ENCODE data around the gene PSMC5. TPM values are rescaled to one million over a fixed set of nuclear protein-coding genes. Genes with fewer than 3 reads are reported as not detected.
"Not testable (repeated sequence)": the region's sequence is repeated elsewhere in the genome, so short reads cannot be mapped to it uniquely, and the experiment has no call there.

The PSMC5 gene
- total and polyA plus RNA-seq, 9 of the 15 experiments (the other 6 are each of a cell fraction or from before 2014, with no cell fraction given): 89.2 to 393 (median 161) TPM

GRCh38 chr17:63874693-63875092 lies 47.5 kb downstream of the PSMC5 start:
- BruUV-seq (replicated peaks); H3K27ac ChIP-seq (ENCODE audit: extremely low read depth, low read depth, low read length); in situ Hi-C loops (cut with MboI); DNase-seq (ENCODE audit: extremely low read depth in 1 of 4, low spot score in 3 of 4); H3K4me3 ChIP-seq; H3K9ac ChIP-seq (ENCODE audit: insufficient read depth in 1 of 2, low read depth in 2 of 2, low read length in 2 of 2); ATAC-seq; FAIRE-seq; H3K9me3 ChIP-seq (replicated peaks; ENCODE audit: control insufficient read depth, insufficient read depth, low read depth, low read length); H3K36me3 ChIP-seq (ENCODE audit: control insufficient read depth, insufficient read depth, low read length); H4K20me1 ChIP-seq (replicated peaks; ENCODE audit: control insufficient read depth, insufficient read depth, low read length); H3K9me1 ChIP-seq (ENCODE audit: control insufficient read depth, insufficient read depth, low read length); CTCF ChIA-PET (ENCODE audit: low intra/inter-chr PET ratio); H2AFZ ChIP-seq (ENCODE audit: low read depth, low read length); H3K4me2 ChIP-seq (ENCODE audit: insufficient read depth, low read length); H3K4me1 ChIP-seq (replicated peaks in 1 of 2; ENCODE audit: control insufficient read depth in 2 of 2, insufficient read depth in 2 of 2, low read length in 2 of 2); POLR2A ChIA-PET; intact Hi-C loops (cut with micrococcal nuclease); H3K79me2 ChIP-seq (ENCODE audit: control insufficient read depth, insufficient read depth, low read length): not testable (repeated sequence)
- TF ChIP-seq KDM1A (IDR thresholded peaks at IDR 0.05) (peak in 1 of 2 experiments; percentile 48; a peak in 1 of 4 replicates), ESRRA (IDR thresholded peaks at IDR 0.05; ENCODE audit: borderline replicate concordance, low read depth) (peak; percentile 83), BCOR (IDR thresholded peaks at IDR 0.05) (peak; percentile 65; the same call in 1 of the 2 replicates), ADNP (tag; IDR thresholded peaks at IDR 0.05) (peak; percentile 61), RBM25 (IDR thresholded peaks at IDR 0.05; ENCODE audit: low read depth, low read length, severe bottlenecking) (peak; percentile 77)
- peaks cover 2 to 23% of the 10 kb centered on the region in 2 experiments; a peak in 3 of 5 replicates for H3K27me3 ChIP-seq (ENCODE audit: control insufficient read depth in 2 of 2, insufficient read depth in 2 of 2, low read length in 2 of 2)
- WGBS (ENCODE audit: insufficient coverage, low coverage, missing lambda C conversion rate): 12% methylated on average over 6 of the region's 6 CpGs

- H3K27me3 ChIP-seq (ENCODE audit: control insufficient read depth in 2 of 2, insufficient read depth in 2 of 2, low read length in 2 of 2): peaks cover 5 to 35% of the 10 kb centered on the region in 2 experiments; a peak in 3 of 5 replicates
- H3K79me2 ChIP-seq (ENCODE audit: control insufficient read depth, insufficient read depth, low read length); H3K9me1 ChIP-seq (ENCODE audit: control insufficient read depth, insufficient read depth, low read length); H3K4me3 ChIP-seq; in situ Hi-C loops (cut with MboI); ATAC-seq; H3K36me3 ChIP-seq (ENCODE audit: control insufficient read depth, insufficient read depth, low read length); H3K27ac ChIP-seq (ENCODE audit: extremely low read depth, low read depth, low read length); H2AFZ ChIP-seq (ENCODE audit: low read depth, low read length); H3K4me2 ChIP-seq (ENCODE audit: insufficient read depth, low read length); H3K4me1 ChIP-seq (replicated peaks in 1 of 2; ENCODE audit: control insufficient read depth in 2 of 2, insufficient read depth in 2 of 2, low read length in 2 of 2); DNase-seq (ENCODE audit: extremely low read depth in 1 of 4, low spot score in 3 of 4); H4K20me1 ChIP-seq (replicated peaks; ENCODE audit: control insufficient read depth, insufficient read depth, low read length); BruUV-seq (replicated peaks); intact Hi-C loops (cut with micrococcal nuclease); FAIRE-seq; CTCF ChIA-PET (ENCODE audit: low intra/inter-chr PET ratio); H3K9me3 ChIP-seq (replicated peaks; ENCODE audit: control insufficient read depth, insufficient read depth, low read depth, low read length); H3K9ac ChIP-seq (ENCODE audit: insufficient read depth in 1 of 2, low read depth in 2 of 2, low read length in 2 of 2): not testable (repeated sequence)
- POLR2A ChIA-PET: interaction anchor here (1.2 kb wide), 1 partner anchor 17 kb away, joined by 3 read pairs; no protein-coding TSS in a partner anchor
- WGBS (ENCODE audit: insufficient coverage, low coverage, missing lambda C conversion rate): 5% methylated on average over 9 of the region's 9 CpGs
These were observed 51.2 kb downstream of the PSMC5 start for GRCh38 chr17:63878413-63878812.

Measured in K562 (cell line).